ENCODE measurements around the gene ADORA3.

- TF ChIP-seq, protein P1, sequence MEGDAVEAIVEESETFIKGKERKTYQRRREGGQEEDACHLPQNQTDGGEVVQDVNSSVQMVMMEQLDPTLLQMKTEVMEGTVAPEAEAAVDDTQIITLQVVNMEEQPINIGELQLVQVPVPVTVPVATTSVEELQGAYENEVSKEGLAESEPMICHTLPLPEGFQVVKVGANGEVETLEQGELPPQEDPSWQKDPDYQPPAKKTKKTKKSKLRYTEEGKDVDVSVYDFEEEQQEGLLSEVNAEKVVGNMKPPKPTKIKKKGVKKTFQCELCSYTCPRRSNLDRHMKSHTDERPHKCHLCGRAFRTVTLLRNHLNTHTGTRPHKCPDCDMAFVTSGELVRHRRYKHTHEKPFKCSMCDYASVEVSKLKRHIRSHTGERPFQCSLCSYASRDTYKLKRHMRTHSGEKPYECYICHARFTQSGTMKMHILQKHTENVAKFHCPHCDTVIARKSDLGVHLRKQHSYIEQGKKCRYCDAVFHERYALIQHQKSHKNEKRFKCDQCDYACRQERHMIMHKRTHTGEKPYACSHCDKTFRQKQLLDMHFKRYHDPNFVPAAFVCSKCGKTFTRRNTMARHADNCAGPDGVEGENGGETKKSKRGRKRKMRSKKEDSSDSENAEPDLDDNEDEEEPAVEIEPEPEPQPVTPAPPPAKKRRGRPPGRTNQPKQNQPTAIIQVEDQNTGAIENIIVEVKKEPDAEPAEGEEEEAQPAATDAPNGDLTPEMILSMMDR (optimal IDR thresholded peaks at IDR 0.05 in 1 of 3, IDR thresholded peaks at IDR 0.05 in 1 of 3, conservative IDR thresholded peaks at IDR 0.05 in 1 of 3; ENCODE audit: extremely low read depth in 1 of 3, insufficient read depth in 2 of 3, low read length in 3 of 3) = no peak
- no peak for TF ChIP-seq EZH2 (IDR thresholded peaks at IDR 0.05; ENCODE audit: low read length)
Observed at GRCh38 chr1:111506561-111506960, 3.1 kb upstream of the ADORA3 start.

All from keratinocyte (primary cell).